GM21825 (cell line): ENCODE results near the gene MYO18A.

Experiments
- ATAC-seq: cut with Tn5 transposase; IDR thresholded peaks from one replicate; pipeline ENCODE4 v1.9.1; 2021; ENCODE audit warnings: mild to moderate bottlenecking, moderate library complexity; ENCODE audit not compliant: unreplicated experiment

Gene MYO18A

GRCh38 chr17:29038085-29038795 lies 142.0 kb downstream of the MYO18A start:
- no peak for ATAC-seq

- no peak for ATAC-seq
Observed at GRCh38 chr17:29037739-29038084, 142.5 kb downstream of the MYO18A start.

GRCh38 chr17:29036584-29036983 lies 143.6 kb downstream of the MYO18A start:
- ATAC-seq: no peak

GRCh38 chr17:29034510-29034909 lies 145.7 kb downstream of the MYO18A start:
- no peak for ATAC-seq

- ATAC-seq: no peak
Observed at GRCh38 chr17:29032857-29033197, 147.4 kb downstream of the MYO18A start.

- ATAC-seq: no peak
Observed at GRCh38 chr17:29032013-29032856, 148.0 kb downstream of the MYO18A start.

- no peak for ATAC-seq
Observed at GRCh38 chr17:29031488-29031887, 148.7 kb downstream of the MYO18A start.

- ATAC-seq: no peak
Observed at GRCh38 chr17:29024316-29024952, 155.8 kb downstream of the MYO18A start.

GRCh38 chr17:29022074-29022473 lies 158.1 kb downstream of the MYO18A start:
- ATAC-seq: no peak

GRCh38 chr17:29021226-29021625 lies 159.0 kb downstream of the MYO18A start:
- ATAC-seq: no peak
